NCI-H1436 treated with DMSO at 0.1 percent for 48 hours (cell line): ENCODE measurements around the gene ANO2.
"Not testable (repeated sequence)": the region's sequence is repeated elsewhere in the genome, so short reads cannot be mapped to it uniquely, and the experiment has no call there.

Source experiments
- DNase-seq: peaks from one replicate; lab custom pipeline; 2025; lab: John Stamatoyannopoulos, UW

ANO2 gene

GRCh38 chr12:5723071-5723470 lies 222.0 kb downstream of the ANO2 start:
- DNase-seq = no peak

DNA sequence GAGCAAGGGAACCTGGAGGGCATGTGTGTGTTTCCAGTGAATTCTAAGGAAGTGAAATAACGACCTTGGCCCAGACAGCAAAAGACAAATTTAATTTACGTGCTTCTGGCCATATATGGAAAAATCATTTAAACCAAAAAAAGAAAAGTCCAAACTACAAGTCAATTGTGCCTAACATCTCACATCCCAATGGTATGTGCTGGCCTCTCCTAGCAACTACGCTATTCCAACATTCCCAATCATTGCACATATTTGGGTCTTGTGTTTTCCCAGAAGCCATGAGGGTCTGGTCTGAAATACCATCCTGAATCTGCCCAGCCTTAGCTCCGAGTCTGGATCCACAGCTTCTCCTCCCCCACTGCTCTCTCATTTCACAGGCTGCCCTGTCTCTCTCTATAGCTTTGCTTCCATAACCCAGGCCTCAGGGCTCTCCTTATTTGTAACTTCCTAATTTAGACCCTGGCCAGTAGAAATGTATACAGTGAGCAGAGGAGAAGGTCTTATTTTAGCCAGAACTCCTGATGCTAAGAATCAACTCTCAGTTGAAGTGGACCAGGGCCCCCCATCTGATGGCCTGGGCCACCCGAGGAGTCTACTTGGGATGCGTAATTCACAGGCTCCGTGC lies 224.6 kb downstream of the ANO2 start:
- no peak for DNase-seq

DNA sequence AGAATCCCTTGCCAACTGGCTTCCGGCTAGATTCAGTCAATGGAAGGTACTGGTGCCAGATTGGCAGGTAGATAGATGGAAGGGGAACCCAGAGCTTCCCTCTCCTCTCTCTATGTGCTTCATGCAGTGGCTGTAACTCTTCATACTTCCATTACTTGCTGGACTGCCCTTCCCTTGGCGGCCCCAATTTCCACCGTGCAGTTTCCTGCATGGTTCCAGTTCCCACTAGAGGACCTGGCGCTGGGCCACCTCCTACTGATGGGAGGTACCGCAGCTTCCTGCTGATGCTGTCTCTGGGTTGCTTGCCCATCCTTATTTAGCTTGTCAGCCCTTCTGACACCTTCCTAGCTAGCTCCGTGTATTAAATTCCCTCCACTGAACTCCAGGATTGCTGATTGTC lies 226.4 kb downstream of the ANO2 start:
- DNase-seq = no peak

GRCh38 chr12:5718073-5718472 lies 227.0 kb downstream of the ANO2 start:
- DNase-seq = no peak

DNA sequence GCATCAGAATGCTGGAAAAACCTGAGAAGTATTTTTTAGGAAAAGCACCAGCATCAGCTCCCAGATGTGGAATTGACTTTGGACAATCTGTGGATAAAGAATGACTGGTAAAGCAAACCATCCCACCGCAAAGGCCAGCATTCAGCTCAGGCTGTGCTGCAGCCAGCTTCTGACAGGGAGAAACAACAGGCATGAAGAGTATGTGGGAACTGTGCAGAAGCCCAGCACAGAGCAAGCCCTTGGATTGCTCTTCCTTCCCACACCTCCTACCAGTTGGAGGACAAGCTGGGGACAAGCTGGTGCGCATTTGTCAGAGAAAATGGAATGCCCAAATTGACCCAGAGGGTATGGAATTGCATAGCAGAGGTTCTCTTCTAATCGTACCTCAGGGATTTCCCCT lies 228.1 kb downstream of the ANO2 start:
- DNase-seq = no peak

DNA sequence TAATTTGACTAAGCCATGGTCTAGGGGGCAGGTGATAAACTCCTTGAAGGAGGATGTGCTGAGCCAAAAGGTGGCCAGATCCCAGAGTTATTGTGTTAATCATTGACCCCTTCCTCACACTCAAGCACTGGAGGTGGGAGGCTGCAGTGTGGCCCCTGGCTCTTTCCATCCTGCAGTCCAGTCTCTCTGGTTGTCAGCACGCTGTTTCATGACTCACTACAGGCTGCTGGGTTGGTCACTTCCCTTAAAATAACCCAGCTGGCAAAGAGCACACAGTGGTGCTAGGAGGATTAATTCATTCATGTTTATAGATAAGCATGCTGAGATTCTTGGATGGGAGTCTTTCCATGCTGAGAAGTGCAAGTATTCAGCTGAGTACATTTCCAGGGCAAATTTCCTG lies 228.9 kb downstream of the ANO2 start:
- no peak for DNase-seq

GRCh38 chr12:5715021-5715420 lies 230.0 kb downstream of the ANO2 start:
- DNase-seq = no peak

- DNase-seq = no peak
These were observed 231.4 kb downstream of the ANO2 start for GRCh38 chr12:5713599-5714081.

DNA sequence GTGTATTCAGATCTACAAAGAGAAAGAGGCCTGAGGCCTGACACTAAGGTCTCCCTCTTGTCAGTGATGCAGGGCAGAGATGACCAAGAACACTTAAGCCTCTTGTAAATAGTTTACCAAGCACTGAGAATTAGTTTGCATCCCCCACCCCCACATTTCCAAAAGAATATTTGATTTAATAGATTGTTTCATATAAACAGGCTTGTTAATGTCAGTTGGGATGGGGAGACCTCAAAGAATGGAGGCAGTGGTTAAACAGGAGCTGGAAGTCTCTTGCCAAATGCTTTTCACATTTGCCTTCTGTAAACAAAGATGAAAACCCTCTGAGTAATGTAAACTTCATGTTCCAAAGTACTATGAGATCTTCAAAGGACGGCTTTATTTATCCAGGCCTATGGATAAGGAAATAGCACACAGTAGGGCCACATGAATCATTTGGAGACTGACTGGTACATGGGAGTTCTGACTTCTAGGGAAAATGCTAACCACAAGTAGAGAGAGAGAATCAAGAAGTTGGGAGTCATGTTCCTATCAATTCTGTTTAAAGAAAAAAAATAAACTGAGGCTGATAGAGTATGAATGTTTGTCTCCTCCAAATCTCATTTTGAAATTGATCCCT lies 234.7 kb downstream of the ANO2 start:
- DNase-seq = no peak

DNA sequence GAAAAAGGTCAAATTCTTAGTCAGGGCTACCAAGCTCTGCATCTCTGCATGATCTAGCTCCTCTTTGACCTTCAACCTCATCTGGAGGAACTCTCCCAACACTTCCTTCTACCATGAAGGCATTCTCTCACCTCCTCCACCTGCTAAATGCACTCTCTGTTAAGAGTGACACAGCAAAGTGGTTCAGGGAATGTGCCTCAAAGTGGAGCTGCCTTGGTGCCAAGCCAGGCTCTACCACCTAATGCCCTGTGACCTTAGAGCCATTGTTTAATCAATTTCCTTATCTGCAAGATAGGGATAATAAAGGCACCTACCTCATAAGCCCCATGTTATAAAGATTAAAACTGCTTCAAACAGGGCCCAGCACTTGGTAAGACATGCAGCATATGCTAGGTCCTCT lies 236.7 kb downstream of the ANO2 start:
- DNase-seq = no peak

DNA sequence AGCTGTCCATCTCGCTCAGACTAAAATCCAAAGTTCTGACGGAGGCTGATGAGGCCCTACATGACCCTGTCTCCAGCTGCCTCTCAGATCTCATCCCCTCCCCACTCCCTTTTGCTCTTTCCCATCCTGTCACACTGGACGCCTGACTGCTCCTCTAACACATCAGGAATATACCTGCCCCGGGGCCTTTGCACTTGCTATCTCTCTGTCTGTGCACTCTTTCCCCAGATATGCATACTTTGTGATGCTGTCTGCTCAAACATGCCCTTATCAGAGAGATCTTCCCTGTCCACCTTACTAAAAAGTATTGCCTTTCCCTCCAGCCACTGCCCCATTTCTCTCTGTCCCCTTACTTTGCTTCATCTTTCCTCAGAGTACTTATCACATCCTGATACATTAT lies 238.8 kb downstream of the ANO2 start:
- DNase-seq = no peak

DNA sequence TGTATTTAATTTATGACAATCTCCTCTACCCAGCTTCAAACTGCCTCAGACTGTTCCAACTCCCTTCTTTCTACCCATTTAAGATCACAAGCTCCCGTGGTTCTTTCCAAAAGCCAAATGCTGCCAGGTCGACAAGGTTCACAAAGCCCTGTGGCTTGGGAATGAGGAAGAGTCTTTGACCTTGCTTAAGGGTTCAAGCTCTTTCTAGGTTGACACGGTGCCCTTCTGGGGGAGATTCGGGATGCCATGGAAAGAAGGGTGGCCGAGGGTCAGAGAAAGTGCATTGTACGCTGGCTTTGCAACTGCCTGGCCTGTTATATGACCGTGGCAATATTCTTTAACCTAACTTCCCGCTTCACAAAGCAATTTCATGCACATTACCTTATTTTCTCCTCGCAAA lies 239.3 kb downstream of the ANO2 start:
- DNase-seq = no peak

DNA sequence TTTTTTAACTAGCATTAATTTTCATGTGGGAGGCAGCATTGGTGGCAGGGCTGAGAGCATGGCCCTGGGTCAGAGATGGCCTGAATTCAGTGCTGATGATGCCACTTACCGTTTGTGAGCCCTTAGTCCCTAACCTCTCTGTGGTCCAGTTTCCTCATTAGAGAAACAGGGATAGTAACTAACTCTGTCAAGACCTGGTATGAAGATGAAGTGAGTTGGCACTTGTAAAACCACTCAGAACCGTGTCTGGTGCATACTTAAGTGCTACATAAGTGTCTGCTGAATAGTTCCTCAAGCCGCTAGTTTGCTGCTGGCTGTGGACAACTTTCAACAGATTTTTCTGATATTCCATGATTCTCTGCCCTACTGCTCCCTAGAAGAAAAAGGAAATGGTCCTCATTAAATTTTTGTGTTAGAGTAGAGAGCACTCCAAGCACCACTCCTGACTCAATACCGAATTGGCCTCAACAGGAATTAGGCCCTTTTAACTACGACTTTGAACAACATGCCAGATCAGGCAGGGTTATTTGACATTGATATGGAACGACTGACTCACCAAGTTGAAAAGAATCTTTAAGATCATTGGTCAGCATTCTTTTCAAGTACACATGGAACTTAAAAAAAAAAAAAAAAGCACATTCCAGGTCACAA lies 250.2 kb downstream of the ANO2 start:
- no peak for DNase-seq

DNA sequence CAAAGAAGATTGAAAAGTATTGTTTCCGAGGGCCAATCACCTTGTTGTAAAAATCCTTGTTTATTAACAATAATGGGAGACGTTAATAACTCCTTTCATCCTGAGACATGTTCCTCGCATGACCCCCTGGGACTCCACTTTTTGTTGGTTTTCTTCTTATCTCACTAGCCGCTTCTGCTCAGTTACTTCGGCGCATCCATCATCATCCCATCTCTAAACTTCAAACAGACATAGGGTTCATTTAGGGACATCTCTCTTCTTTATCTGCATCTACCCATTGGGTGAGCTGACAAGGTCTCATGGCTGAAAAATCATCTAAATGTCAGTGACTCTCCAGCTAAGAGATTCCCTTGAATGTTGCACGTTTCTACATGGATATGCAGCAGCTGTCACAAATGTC lies 252.2 kb downstream of the ANO2 start:
- DNase-seq = no peak

GRCh38 chr12:5691943-5692342 lies 253.1 kb downstream of the ANO2 start:
- DNase-seq = no peak

- no peak for DNase-seq
These were observed 254.8 kb downstream of the ANO2 start for GRCh38 chr12:5690240-5690639.

GRCh38 chr12:5689773-5690172 lies 255.3 kb downstream of the ANO2 start:
- no peak for DNase-seq

- no peak for DNase-seq
These were observed 256.8 kb downstream of the ANO2 start for GRCh38 chr12:5688226-5688625.

- no peak for DNase-seq
These were observed 259.1 kb downstream of the ANO2 start for GRCh38 chr12:5685935-5686334.

DNA sequence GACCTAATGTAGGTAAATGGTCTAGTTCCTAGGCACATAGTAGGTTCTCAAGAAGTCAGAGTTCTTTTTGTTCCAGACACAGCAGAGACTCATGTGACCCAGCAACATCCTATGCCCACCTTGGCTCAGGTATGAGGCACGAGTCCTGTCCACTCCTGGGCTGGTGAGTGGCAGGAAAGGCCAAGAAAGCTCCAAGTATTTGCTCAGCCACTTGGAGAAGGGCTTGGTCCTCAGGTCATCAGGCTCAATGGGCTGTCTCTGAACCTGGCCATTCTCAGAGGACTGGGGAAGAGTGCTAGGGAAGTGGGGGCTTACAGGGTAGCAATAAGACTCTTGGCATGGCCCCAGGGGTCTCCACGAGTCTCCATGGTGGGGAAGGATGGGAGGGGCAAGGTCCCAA lies 260.1 kb downstream of the ANO2 start:
- no peak for DNase-seq

- DNase-seq = no peak
These were observed 262.5 kb downstream of the ANO2 start for GRCh38 chr12:5682581-5682980.

DNA sequence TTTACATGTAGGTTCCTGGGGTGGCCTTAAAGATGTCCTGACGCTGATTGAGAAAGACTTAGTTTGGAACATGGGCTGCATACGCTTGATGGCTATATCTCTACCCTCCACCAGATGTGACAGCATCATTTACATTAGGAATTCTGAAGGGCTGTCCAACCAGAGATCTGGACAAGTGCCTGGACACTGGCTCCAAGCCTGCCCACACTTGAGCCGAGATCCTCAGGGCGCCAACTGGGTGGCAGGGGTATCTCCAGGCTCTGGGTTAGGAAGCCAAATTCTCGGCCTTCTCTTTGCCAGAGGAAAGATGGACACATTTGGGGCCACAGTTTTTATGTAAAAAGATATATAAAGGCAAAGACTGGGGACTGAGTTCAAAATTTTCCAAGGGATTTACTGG lies 266.9 kb downstream of the ANO2 start:
- no peak for DNase-seq

GRCh38 chr12:5669624-5670023 lies 275.4 kb downstream of the ANO2 start:
- DNase-seq = not testable (repeated sequence)

DNA sequence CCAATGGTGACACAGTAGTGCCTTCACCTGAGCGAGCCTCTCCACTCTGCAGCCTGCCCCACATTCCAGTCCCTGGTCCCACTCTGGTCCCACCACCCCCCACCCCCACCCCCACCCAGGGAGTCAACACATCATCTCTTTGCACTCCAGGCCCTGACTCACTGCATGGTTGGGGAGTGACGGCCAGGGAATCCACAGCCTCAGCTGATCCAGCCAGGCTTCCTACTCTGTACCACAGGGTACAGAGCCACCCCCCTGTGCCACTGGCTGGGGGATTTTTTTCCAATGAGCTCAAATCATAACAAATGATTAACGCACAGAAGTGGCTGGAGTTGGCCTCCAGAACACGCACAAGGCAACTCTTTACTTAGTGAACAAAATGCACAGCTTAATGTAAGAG lies 279.4 kb downstream of the ANO2 start:
- DNase-seq = no peak
